ENCODE results near the gene EP400.

EP400 gene

GRCh38 chr12:131911028-131911650 lies 38.6 kb upstream of the EP400 start:
- DNase-seq (ENCODE audit: low read depth in 1 of 2, low spot score in 1 of 2) = no peak

GRCh38 chr12:131911851-131912477 lies 37.8 kb upstream of the EP400 start:
- DNase-seq (ENCODE audit: low read depth in 1 of 2, low spot score in 1 of 2) = no peak

GRCh38 chr12:131912518-131913274 lies 37.0 kb upstream of the EP400 start:
- DNase-seq (ENCODE audit: low read depth in 1 of 2, low spot score in 1 of 2) = no peak

GRCh38 chr12:131913666-131914065 lies 36.1 kb upstream of the EP400 start:
- no peak for DNase-seq (ENCODE audit: low read depth in 1 of 2, low spot score in 1 of 2)

GRCh38 chr12:131914179-131914702 lies 35.5 kb upstream of the EP400 start:
- DNase-seq (ENCODE audit: low read depth in 1 of 2, low spot score in 1 of 2) = no peak

- no peak for DNase-seq (ENCODE audit: low read depth in 1 of 2, low spot score in 1 of 2)
Measured at GRCh38 chr12:131915000-131915689, 34.6 kb upstream of the EP400 start.

- DNase-seq (ENCODE audit: low read depth in 1 of 2, low spot score in 1 of 2) = no peak
Measured at GRCh38 chr12:131915823-131916222, 33.9 kb upstream of the EP400 start.

- no peak for DNase-seq (ENCODE audit: low read depth in 1 of 2, low spot score in 1 of 2)
Measured at GRCh38 chr12:131916306-131917138, 33.2 kb upstream of the EP400 start.

- DNase-seq (ENCODE audit: low read depth in 1 of 2, low spot score in 1 of 2) = no peak
Measured at GRCh38 chr12:131917139-131917710, 32.5 kb upstream of the EP400 start.

GRCh38 chr12:131917711-131918306 lies 31.9 kb upstream of the EP400 start:
- no peak for DNase-seq (ENCODE audit: low read depth in 1 of 2, low spot score in 1 of 2)

- DNase-seq (ENCODE audit: low read depth in 1 of 2, low spot score in 1 of 2) = no peak
Measured at GRCh38 chr12:131918311-131919050, 31.3 kb upstream of the EP400 start.

GRCh38 chr12:131919051-131919347 lies 30.7 kb upstream of the EP400 start:
- DNase-seq (ENCODE audit: low read depth in 1 of 2, low spot score in 1 of 2) = no peak

- no peak for DNase-seq (ENCODE audit: low read depth in 1 of 2, low spot score in 1 of 2)
Measured at GRCh38 chr12:131919366-131920156, 30.2 kb upstream of the EP400 start.

GRCh38 chr12:131920157-131920508 lies 29.6 kb upstream of the EP400 start:
- no peak for DNase-seq (ENCODE audit: low read depth in 1 of 2, low spot score in 1 of 2)

GRCh38 chr12:131920902-131921840 lies 28.6 kb upstream of the EP400 start:
- no peak for DNase-seq (ENCODE audit: low read depth in 1 of 2, low spot score in 1 of 2)

GRCh38 chr12:131921866-131922769 lies 27.6 kb upstream of the EP400 start:
- DNase-seq (ENCODE audit: low read depth in 1 of 2, low spot score in 1 of 2) = no peak

GRCh38 chr12:131922772-131923171 lies 27.0 kb upstream of the EP400 start:
- no peak for DNase-seq (ENCODE audit: low read depth in 1 of 2, low spot score in 1 of 2)
